ENCODE results near the gene COL11A2. TPM values are rescaled to one million over a fixed set of nuclear protein-coding genes. Genes with fewer than 3 reads are reported as not detected.

The COL11A2 gene
- total RNA-seq, 2 donors from 2014 or later = 0.78 to 2.3 TPM

GRCh38 chr6:33161354-33162331, 30.6 kb downstream of the COL11A2 start:
- intact Hi-C loops (cut with DNase I) = loop anchor here (5.0 kb wide), 1 partner anchor 86 kb away; no protein-coding TSS in a partner anchor
- DNase-seq (peak; percentile 76 to 81 (median 78)), ATAC-seq (peak; percentile 93)
- 6 to 20% methylated on average over 13 to 53 of the region's 58 CpGs for WGBS, 2 donors
- H3K27me3 ChIP-seq = no peaks in the 10 kb centered on the region
- no peaks in the 10 kb centered on the region for H3K9me3 ChIP-seq
- H3K4me1 ChIP-seq = peaks cover 13% of the 10 kb centered on the region
- no peaks in the 10 kb centered on the region for H3K36me3 ChIP-seq (replicated peaks in 1 of 2; ENCODE audit: insufficient read depth in 1 of 2, low read depth in 2 of 2)
- H3K27ac ChIP-seq = peak overlapping the region in 2 of 4 donors; percentile 34 to 36
- TF ChIP-seq CTCF (IDR thresholded peaks at IDR 0.05) (peak; percentile 89 to 98 (median 94)), POLR2A (IDR thresholded peaks at IDR 0.05) (no peak)
- H3K4me3 ChIP-seq = peak overlapping the region; percentile 9 to 33

GRCh38 chr6:33160728-33161344, 31.4 kb downstream of the COL11A2 start:
- DNase-seq = peak in 3 of 4 donors; percentile 18 to 36 (median 31)
- Histone ChIP-seq H3K4me3 (no peak overlapping the region), H3K27ac (no peak overlapping the region), H3K36me3 (replicated peaks in 1 of 2; ENCODE audit: insufficient read depth in 1 of 2, low read depth in 2 of 2) (no peaks in the 10 kb centered on the region), H3K9me3 (no peaks in the 10 kb centered on the region), H3K27me3 (no peaks in the 10 kb centered on the region), H3K4me1 (peaks cover 13% of the 10 kb centered on the region)
- no peak for ATAC-seq
- TF ChIP-seq CTCF (IDR thresholded peaks at IDR 0.05) (no peak), POLR2A (IDR thresholded peaks at IDR 0.05) (no peak)
- WGBS, 2 donors = 31 to 38% methylated on average over 12 to 13 of the region's 13 CpGs
- intact Hi-C loops (cut with DNase I) = loop anchor here (5.0 kb wide), 1 partner anchor 86 kb away; no protein-coding TSS in a partner anchor

- intact Hi-C loops (cut with DNase I) = loop anchor here (5.0 kb wide), 1 partner anchor 87 kb away; no protein-coding TSS in a partner anchor
- 81 to 86% methylated on average over 11 of the region's 11 CpGs for WGBS, 2 donors
- Histone ChIP-seq H3K4me3 (no peak overlapping the region), H3K4me1 (peaks cover 13% of the 10 kb centered on the region), H3K9me3 (no peaks in the 10 kb centered on the region), H3K36me3 (replicated peaks in 1 of 2; ENCODE audit: insufficient read depth in 1 of 2, low read depth in 2 of 2) (no peaks in the 10 kb centered on the region), H3K27me3 (no peaks in the 10 kb centered on the region), H3K27ac (no peak overlapping the region)
- no peak for DNase-seq
- no peak for TF ChIP-seq POLR2A (IDR thresholded peaks at IDR 0.05)
- no peak for TF ChIP-seq CTCF (IDR thresholded peaks at IDR 0.05)
- ATAC-seq = no peak
Observed at GRCh38 chr6:33160096-33160495, 32.2 kb downstream of the COL11A2 start.

GRCh38 chr6:33156964-33157363, 35.3 kb downstream of the COL11A2 start:
- intact Hi-C loops (cut with DNase I) = no loop called here
- Histone ChIP-seq H3K36me3 (replicated peaks in 1 of 2; ENCODE audit: insufficient read depth in 1 of 2, low read depth in 2 of 2) (no peaks in the 10 kb centered on the region), H3K27ac (no peak overlapping the region), H3K27me3 (no peaks in the 10 kb centered on the region), H3K4me3 (no peak overlapping the region), H3K4me1 (peaks cover 9% of the 10 kb centered on the region), H3K9me3 (peaks cover 0 to 5% (median 2%) of the 10 kb centered on the region in 3 donors)
- DNase-seq (no peak), ATAC-seq (no peak)
- 60 to 77% methylated on average over 2 of the region's 2 CpGs for WGBS, 2 donors
- no peak for TF ChIP-seq CTCF (IDR thresholded peaks at IDR 0.05)
- no peak for TF ChIP-seq POLR2A (IDR thresholded peaks at IDR 0.05)
